ENCODE measurements around the gene PNPLA8.

DNA sequence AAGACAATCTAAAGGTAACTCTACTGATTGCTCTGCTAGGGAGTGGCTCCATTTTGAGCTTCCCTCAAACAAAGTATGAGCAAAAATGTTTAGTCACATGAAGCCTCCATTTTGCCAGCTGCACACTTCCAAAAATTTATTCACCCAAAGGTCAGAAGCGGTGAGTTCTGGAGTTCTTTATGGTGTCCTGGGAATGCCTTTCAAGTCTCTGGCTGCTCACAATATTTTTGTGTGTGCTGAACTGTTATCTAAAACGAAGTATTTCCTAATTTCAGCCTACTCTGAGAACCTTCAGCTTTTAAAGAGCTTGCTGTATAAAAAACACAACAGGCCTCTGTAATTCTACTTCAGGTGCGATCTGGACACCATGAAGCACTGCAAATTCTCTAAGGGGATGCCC, 85.3 kb downstream of the PNPLA8 start:
- TF ChIP-seq CTCF (IDR thresholded peaks at IDR 0.05), result no peak
- TF ChIP-seq EZH2 (IDR thresholded peaks at IDR 0.05; ENCODE audit: borderline replicate concordance, insufficient read depth, low read depth, low read length, poor library complexity, severe bottlenecking), result no peak

Data from B cell (primary cell).